Endothelial cell of umbilical vein (primary cell): ENCODE results near the gene C1GALT1C1. TPM values are rescaled to one million over a fixed set of nuclear protein-coding genes. Genes with fewer than 3 reads are reported as not detected.
A peak's percentile ranks its signal among the peaks of the same experiment; 100 is the strongest.

Experiments used
- BruUV-seq: library from RNA; stranded (reverse); fragments of 400-500 nt; replicated peaks from 2 replicates; lab custom pipeline; 2021; lab: Mats Ljungman, UMichigan
- CTCF ChIA-PET: fragments of 300-600, 350-600 bp; sonication (Branson Sonifier 250); formaldehyde crosslinking; loops from one replicate; lab custom pipeline; 2021; ENCODE audit warnings: antibody characterized with exemption, inconsistent platforms; lab: Charles Lee
- POLR2A ChIA-PET: fragments of 300-600, 350-600 bp; sonication (Branson Sonifier 250); formaldehyde crosslinking; loops from one replicate; lab custom pipeline; 2021; ENCODE audit warnings: antibody characterized with exemption, inconsistent platforms; lab: Charles Lee
- DNase-seq: peaks from one replicate; pipeline ENCODE4 v3.0.0-alpha.2; 2011; ENCODE audit warnings: low read depth, low spot score
- FAIRE-seq: peaks from 2 replicates; lab custom pipeline; 2011; peaks lifted over from hg19 to GRCh38; lab: Jason Lieb, UNC
- H2AFZ ChIP-seq: 2 replicates; pipeline ENCODE4 v1.6.0; 2012; ENCODE audit warnings: low read depth, low read length, control low read depth, inconsistent platforms
- H3K27ac ChIP-seq: 2 replicates; pipeline ENCODE4 v1.5.1; 2011; ENCODE audit warnings: low read depth, mild to moderate bottlenecking, control low read depth, low read length, moderate library complexity; ENCODE audit not compliant: insufficient read depth
- H3K27me3 ChIP-seq, 2 experiments: 2 replicates each; pipeline versions ENCODE4 v1.6.0 to v1.6.1; 2011; ENCODE audit warnings: low read length in 2 of 2, mixed read lengths in 1 of 2; ENCODE audit not compliant: control insufficient read depth in 2 of 2, insufficient read depth in 2 of 2
- H3K36me3 ChIP-seq, 2 experiments: 2 replicates in 1 of 2; 3 replicates in 1 of 2; pipeline ENCODE4 v1.5.1; 2011; ENCODE audit warnings: low read length in 2 of 2, mild to moderate bottlenecking in 1 of 2, moderate library complexity in 1 of 2; ENCODE audit not compliant: control insufficient read depth in 2 of 2, insufficient read depth in 2 of 2; ENCODE audit errors: extremely low read depth in 1 of 2
- H3K4me1 ChIP-seq: 3 replicates; pipeline ENCODE4 v1.5.1; 2011; ENCODE audit warnings: mild to moderate bottlenecking, low read length; ENCODE audit not compliant: control insufficient read depth, insufficient read depth; ENCODE audit errors: extremely low read depth
- H3K4me2 ChIP-seq: 2 replicates; pipeline ENCODE4 v1.6.1; 2011; ENCODE audit warnings: low read length, control low read depth, mixed read lengths; ENCODE audit not compliant: insufficient read depth
- H3K4me3 ChIP-seq, 3 experiments: fragments of 200-600 bp in 1 of 3; sonication (generic), shearing (Covaris generic) in 1 of 3; replicated peaks in 1 of 3; 2 replicates each; pipeline ENCODE4 v1.5.1; 2011 to 2016; ENCODE audit warnings: control low read depth in 3 of 3, low read length in 3 of 3, mild to moderate bottlenecking in 2 of 3, inconsistent platforms in 1 of 3, low read depth in 1 of 3, moderate library complexity in 1 of 3; ENCODE audit not compliant: insufficient read depth in 1 of 3
- H3K79me2 ChIP-seq: 2 replicates; pipeline ENCODE4 v1.6.0; 2012; ENCODE audit warnings: low read length, inconsistent platforms; ENCODE audit not compliant: control insufficient read depth, insufficient read depth
- H3K9ac ChIP-seq: replicated peaks from 2 replicates; pipeline ENCODE3; 2011; ENCODE audit warnings: low read length, control low read depth; ENCODE audit not compliant: insufficient read depth; ENCODE audit errors: extremely low read depth
- H3K9me1 ChIP-seq: replicated peaks from 3 replicates; pipeline ENCODE4 v1.6.0; 2011; ENCODE audit warnings: mild to moderate bottlenecking, low read length; ENCODE audit not compliant: control insufficient read depth, insufficient read depth; ENCODE audit errors: extremely low read depth
- H3K9me3 ChIP-seq: replicated peaks from 2 replicates; pipeline ENCODE4 v1.5.1; 2012; ENCODE audit warnings: low read length, inconsistent platforms; ENCODE audit not compliant: control insufficient read depth, insufficient read depth
- H4K20me1 ChIP-seq: replicated peaks from 2 replicates; pipeline ENCODE3; 2011; ENCODE audit warnings: mild to moderate bottlenecking, low read length; ENCODE audit not compliant: control insufficient read depth, insufficient read depth; ENCODE audit errors: extremely low read depth
- EZH2 ChIP-seq: IDR thresholded peaks from 2 replicates; pipeline ENCODE4 v1.6.1; 2012; ENCODE audit warnings: borderline replicate concordance, low read depth, mild to moderate bottlenecking, moderate library complexity, low read length, inconsistent platforms; ENCODE audit not compliant: severe bottlenecking
- FOS ChIP-seq: IDR thresholded peaks from 2 replicates; pipeline ENCODE4 v1.6.1; 2011; ENCODE audit warnings: mild to moderate bottlenecking, low read length, moderate library complexity, borderline replicate concordance; ENCODE audit not compliant: insufficient read depth
- GATA2 ChIP-seq: IDR thresholded peaks from 2 replicates; pipeline ENCODE4 v1.7.0; 2011; ENCODE audit warnings: low read depth, mild to moderate bottlenecking, moderate library complexity, mixed read lengths, low read length; ENCODE audit not compliant: insufficient read length, insufficient read depth
- JUN ChIP-seq: IDR thresholded peaks from 2 replicates; pipeline ENCODE4 v1.6.1; 2011; ENCODE audit warnings: borderline replicate concordance, low read depth; ENCODE audit not compliant: insufficient read length, insufficient read depth
- MAX ChIP-seq: IDR thresholded peaks from 2 replicates; pipeline ENCODE4 v1.6.1; 2011; ENCODE audit not compliant: insufficient read depth, insufficient read length
- MYC ChIP-seq: IDR thresholded peaks from one replicate; pipeline ENCODE4 v1.6.1; 2011; ENCODE audit warnings: mild to moderate bottlenecking, low read depth, low read length
- POLR2A ChIP-seq: IDR thresholded peaks from 2 replicates; pipeline ENCODE4 v1.6.1; 2012; ENCODE audit warnings: low read depth, mild to moderate bottlenecking, control low read depth, low read length
- POLR2AphosphoS5 ChIP-seq: IDR thresholded peaks from 2 replicates; pipeline ENCODE4 v1.6.1; 2012; ENCODE audit warnings: low read depth, mild to moderate bottlenecking, control low read depth, low read length, moderate library complexity; ENCODE audit not compliant: insufficient read depth
- dilution Hi-C: fragments of 300-500 bp; cut with MboI; formaldehyde crosslinking; loops from one replicate; pipeline ENCODE4 v1.15.0; 2019; ENCODE audit warnings: low sequenced_read_pairs; ENCODE audit not compliant: extremely low pct_ligation_motif_present
- intact Hi-C: fragments of 100-400 bp; cut with micrococcal nuclease; formaldehyde crosslinking; loops from one replicate; pipeline ENCODE4 v1.10.0; 2022
- polyA plus RNA-seq, 4 experiments: library from polyadenylated mRNA; depleted of rRNA in 3 of 4; stranded (reverse) in 3 of 4; unstranded in 1 of 4; fragments of >200 nt; gene quantifications; 2 replicates each; pipeline versions ENCODE4 v1.2.1 to v1.2.3, GENCODE V29; 2011 to 2012; ENCODE audit warnings: missing spikeins in 1 of 4
- total RNA-seq: library from RNA; stranded (reverse); gene quantifications from 2 replicates; pipeline ENCODE4 v1.2.3, GENCODE V29; 2021
- TF ChIP-seq, protein P1 (sequence below), 2 donors: IDR thresholded peaks; 1 replicate in 1 of 2; 2 replicates in 1 of 2; pipeline ENCODE4 v1.5.1; 2011; ENCODE audit warnings: low read length in 2 of 2, mild to moderate bottlenecking in 2 of 2, moderate library complexity in 2 of 2, control low read depth in 1 of 2, inconsistent platforms in 1 of 2, low read depth in 1 of 2; ENCODE audit not compliant: insufficient read depth in 1 of 2; ENCODE audit errors: extremely low read depth in 1 of 2

C1GALT1C1 gene
- total and polyA plus RNA-seq, 2 donors (not counting 3 experiments of a cell fraction or from before 2014, with no cell fraction given) = 28.6 to 32.9 TPM

- Histone ChIP-seq H3K9me1 (no peaks in the 10 kb centered on the region), H3K4me1 (peaks cover 2% of the 10 kb centered on the region), H3K4me2 (no peak overlapping the region), H3K27ac (no peak overlapping the region), H3K36me3 (peaks cover 0 to 2% of the 10 kb centered on the region in 2 experiments), H3K9me3 (no peaks in the 10 kb centered on the region), H3K4me3 (no peak overlapping the region), H2AFZ (no peak overlapping the region), H4K20me1 (no peaks in the 10 kb centered on the region), H3K79me2 (no peaks in the 10 kb centered on the region), H3K9ac (no peak overlapping the region), H3K27me3 (no peaks in the 10 kb centered on the region)
- peak; percentile 38 for FAIRE-seq
- ChIA-PET CTCF (no interaction called here), POLR2A (interaction anchor here (1.6 kb wide), 1 partner anchor 11 kb away, joined by 6 read pairs; the partner anchor contains the start of gene MCTS1)
- BruUV-seq = no TSS peak
- intact Hi-C loops = no loop called here
- no peak for DNase-seq
- TF ChIP-seq EZH2 (no peak), POLR2AphosphoS5 (no peak), JUN (no peak), MAX (no peak), POLR2A (no peak), FOS (no peak), MYC (no peak), GATA2 (no peak)
- TF ChIP-seq, protein P1, sequence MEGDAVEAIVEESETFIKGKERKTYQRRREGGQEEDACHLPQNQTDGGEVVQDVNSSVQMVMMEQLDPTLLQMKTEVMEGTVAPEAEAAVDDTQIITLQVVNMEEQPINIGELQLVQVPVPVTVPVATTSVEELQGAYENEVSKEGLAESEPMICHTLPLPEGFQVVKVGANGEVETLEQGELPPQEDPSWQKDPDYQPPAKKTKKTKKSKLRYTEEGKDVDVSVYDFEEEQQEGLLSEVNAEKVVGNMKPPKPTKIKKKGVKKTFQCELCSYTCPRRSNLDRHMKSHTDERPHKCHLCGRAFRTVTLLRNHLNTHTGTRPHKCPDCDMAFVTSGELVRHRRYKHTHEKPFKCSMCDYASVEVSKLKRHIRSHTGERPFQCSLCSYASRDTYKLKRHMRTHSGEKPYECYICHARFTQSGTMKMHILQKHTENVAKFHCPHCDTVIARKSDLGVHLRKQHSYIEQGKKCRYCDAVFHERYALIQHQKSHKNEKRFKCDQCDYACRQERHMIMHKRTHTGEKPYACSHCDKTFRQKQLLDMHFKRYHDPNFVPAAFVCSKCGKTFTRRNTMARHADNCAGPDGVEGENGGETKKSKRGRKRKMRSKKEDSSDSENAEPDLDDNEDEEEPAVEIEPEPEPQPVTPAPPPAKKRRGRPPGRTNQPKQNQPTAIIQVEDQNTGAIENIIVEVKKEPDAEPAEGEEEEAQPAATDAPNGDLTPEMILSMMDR (IDR thresholded peaks at IDR 0.05; ENCODE audit: extremely low read depth in 1 of 2, insufficient read depth in 1 of 2, low read depth in 1 of 2, low read length in 2 of 2) = no peak
- dilution Hi-C loops = no loop called here
Observed at GRCh38 chrX:120614816-120615215, 15.0 kb downstream of the C1GALT1C1 start.
